Fibroblast of the aortic adventitia (primary cell): Measurements from ENCODE around the gene ZBTB20. TPM values are rescaled to one million over a fixed set of nuclear protein-coding genes. Genes with fewer than 3 reads are reported as not detected.

Experiments
- DNase-seq: peaks from one replicate; pipeline ENCODE4 v3.0.0-alpha.2; 2010; ENCODE audit warnings: low read depth
- H3K4me3 ChIP-seq: 2 replicates; pipeline ENCODE4 v1.5.1; 2011; ENCODE audit warnings: low read depth, mild to moderate bottlenecking, control low read depth, low read length, moderate library complexity
- CTCF ChIP-seq: IDR thresholded peaks from 2 replicates; pipeline ENCODE4 v1.5.1; 2011; ENCODE audit warnings: mild to moderate bottlenecking, low read length, control low read depth, inconsistent platforms; ENCODE audit not compliant: insufficient read depth
- total RNA-seq: library from RNA; depleted of rRNA; stranded (reverse); fragments of >200 nt; gene quantifications from 2 replicates; pipeline ENCODE4 v1.2.3, GENCODE V29; 2012; ENCODE audit warnings: low replicate concordance

The ZBTB20 gene
- total RNA-seq, 1 donor, result 47.2 TPM

DNA sequence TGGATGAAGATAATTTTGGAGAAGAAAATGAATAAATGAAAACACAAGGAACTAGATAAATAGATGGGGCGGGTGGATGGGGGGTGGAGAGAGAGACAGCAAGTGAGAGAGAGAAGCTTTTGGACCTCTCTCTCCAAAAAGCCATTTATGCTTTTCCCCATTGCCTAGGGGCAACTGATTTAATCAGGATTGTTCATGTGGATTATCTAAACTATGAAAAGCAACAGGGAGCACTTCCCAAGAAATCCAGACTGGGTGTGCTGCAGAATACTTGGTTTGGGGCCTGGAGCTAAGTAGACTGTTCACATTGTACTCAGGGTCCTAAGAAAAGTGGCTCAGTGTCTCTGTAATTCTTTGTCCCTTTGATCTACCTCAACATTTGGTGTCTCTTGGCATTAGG, 486.3 kb downstream of the ZBTB20 start:
- no peak for DNase-seq
- no peak for TF ChIP-seq CTCF
- H3K4me3 ChIP-seq, result no peak overlapping the region

GRCh38 chr3:114660124-114660523, 487.0 kb downstream of the ZBTB20 start:
- H3K4me3 ChIP-seq, result peak overlapping the region; percentile 32
- TF ChIP-seq CTCF, result no peak
- DNase-seq, result peak; percentile 80

DNA sequence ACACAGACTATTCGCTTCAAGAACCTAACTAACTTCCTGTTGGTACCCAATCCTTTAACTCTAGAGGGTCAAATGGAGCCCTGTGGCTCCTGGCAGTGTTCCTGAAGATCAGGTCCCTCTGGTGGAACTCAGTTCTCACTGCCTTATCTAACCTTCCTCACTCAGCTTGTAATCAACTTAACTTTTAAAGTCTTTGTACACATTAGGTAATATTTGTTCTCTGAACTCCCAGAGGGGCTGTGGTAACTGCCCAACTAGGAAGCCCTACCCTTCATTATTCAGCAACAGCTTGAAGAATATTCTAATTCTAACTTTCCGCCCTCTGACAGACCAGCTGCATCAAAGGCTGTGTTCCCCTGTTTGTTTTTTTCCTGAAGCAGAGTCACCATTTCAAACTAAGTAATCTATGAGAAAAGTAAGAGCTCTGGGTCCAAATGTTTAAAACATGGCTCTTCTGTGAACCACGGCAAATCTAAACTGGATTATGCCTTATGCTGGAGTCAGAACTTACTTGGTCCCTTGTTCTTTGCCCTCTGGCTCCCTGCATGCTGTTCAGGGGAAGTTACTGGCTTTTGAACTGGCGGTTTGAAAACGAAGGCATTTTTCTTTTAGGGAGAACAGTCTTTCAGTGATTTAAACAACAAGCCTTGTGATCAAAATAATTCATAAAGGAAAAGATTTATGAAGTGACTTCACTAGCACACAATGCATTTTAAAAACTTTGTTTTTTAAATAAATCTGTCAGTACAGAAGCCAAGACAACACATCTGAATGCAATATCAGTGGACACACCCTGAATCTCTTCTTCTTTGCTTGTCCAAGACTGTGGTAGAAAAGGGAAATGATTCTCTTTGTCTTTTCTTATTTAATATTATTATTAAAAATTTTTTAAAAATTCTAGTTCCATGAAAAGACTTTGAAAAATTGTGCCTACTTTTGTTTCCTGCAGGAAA, 487.7 kb downstream of the ZBTB20 start:
- no peak for TF ChIP-seq CTCF
- no peak overlapping the region for H3K4me3 ChIP-seq
- peak; percentile 30 for DNase-seq

GRCh38 chr3:114651555-114651954, 495.5 kb downstream of the ZBTB20 start:
- no peak for TF ChIP-seq CTCF
- H3K4me3 ChIP-seq, result no peak overlapping the region
- DNase-seq, result no peak

GRCh38 chr3:114650808-114651207, 496.3 kb downstream of the ZBTB20 start:
- no peak overlapping the region for H3K4me3 ChIP-seq
- peak; percentile 80 for DNase-seq
- no peak for TF ChIP-seq CTCF

DNA sequence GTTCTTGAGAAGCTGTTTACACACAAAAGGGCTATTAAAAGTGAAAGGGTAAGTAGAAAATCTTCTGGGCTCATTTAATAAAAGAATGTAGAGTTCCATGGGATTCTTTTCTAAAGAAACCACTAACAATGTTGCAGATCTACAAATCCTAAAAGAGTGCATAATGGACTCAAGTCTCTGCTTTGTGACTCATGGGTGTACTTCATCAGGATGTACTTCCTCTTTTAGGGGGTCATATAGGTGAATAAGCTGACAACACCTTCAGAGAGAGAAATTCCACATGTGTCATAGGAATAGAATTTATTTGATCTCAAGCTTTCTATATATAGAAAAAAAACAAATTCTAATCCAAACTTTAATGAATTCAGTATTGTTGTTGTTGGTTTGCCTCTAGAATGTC, 497.8 kb downstream of the ZBTB20 start:
- H3K4me3 ChIP-seq, result no peak overlapping the region
- no peak for TF ChIP-seq CTCF
- peak; percentile 35 for DNase-seq
